ENCODE measurements around the gene CACNA2D2.

Gene CACNA2D2

GRCh38 chr3:50356553-50356952 is 146.9 kb downstream of the CACNA2D2 start:
- ATAC-seq (no peak), DNase-seq (ENCODE audit: low spot score in 2 of 2) (no peak)
- H3K36me3 Mint-ChIP-seq: peaks cover 63% of the 10 kb centered on the region
- peak overlapping the region; percentile 96 for H3K4me3 Mint-ChIP-seq
- peaks cover 63% of the 10 kb centered on the region for H3K4me1 Mint-ChIP-seq
- H3K27ac Mint-ChIP-seq: peak overlapping the region; percentile 97
- no peaks in the 10 kb centered on the region for H3K9me3 Mint-ChIP-seq

GRCh38 chr3:50355829-50356552 is 147.4 kb downstream of the CACNA2D2 start:
- no peaks in the 10 kb centered on the region for H3K9me3 Mint-ChIP-seq
- no peak for DNase-seq (ENCODE audit: low spot score in 2 of 2)
- ATAC-seq: no peak
- H3K4me1 Mint-ChIP-seq: peaks cover 69% of the 10 kb centered on the region
- H3K36me3 Mint-ChIP-seq: peaks cover 68% of the 10 kb centered on the region
- peak overlapping the region; percentile 71 for H3K27ac Mint-ChIP-seq
- H3K4me3 Mint-ChIP-seq: peak overlapping the region; percentile 96

GRCh38 chr3:50354850-50355249 is 148.6 kb downstream of the CACNA2D2 start:
- Mint-ChIP-seq H3K9me3 (no peaks in the 10 kb centered on the region), H3K4me1 (peaks cover 74% of the 10 kb centered on the region), H3K36me3 (peaks cover 80% of the 10 kb centered on the region), H3K27ac (peak overlapping the region; percentile 71), H3K4me3 (no peak overlapping the region)
- ATAC-seq: no peak
- DNase-seq (ENCODE audit: low spot score in 2 of 2): no peak

GRCh38 chr3:50354186-50354764 is 149.2 kb downstream of the CACNA2D2 start:
- Mint-ChIP-seq H3K9me3 (no peaks in the 10 kb centered on the region), H3K27ac (peak overlapping the region; percentile 2), H3K4me3 (no peak overlapping the region), H3K36me3 (peaks cover 81% of the 10 kb centered on the region), H3K4me1 (peaks cover 73% of the 10 kb centered on the region)
- DNase-seq (ENCODE audit: low spot score in 2 of 2) (no peak), ATAC-seq (no peak)

GRCh38 chr3:50353245-50354004 is 150.0 kb downstream of the CACNA2D2 start:
- H3K27ac Mint-ChIP-seq: peak overlapping the region; percentile 58
- H3K9me3 Mint-ChIP-seq: no peaks in the 10 kb centered on the region
- peaks cover 76% of the 10 kb centered on the region for H3K4me1 Mint-ChIP-seq
- H3K36me3 Mint-ChIP-seq: peaks cover 83% of the 10 kb centered on the region
- ATAC-seq (no peak), DNase-seq (ENCODE audit: low spot score in 2 of 2) (no peak)
- H3K4me3 Mint-ChIP-seq: no peak overlapping the region

- H3K36me3 Mint-ChIP-seq: peaks cover 83% of the 10 kb centered on the region
- peaks cover 76% of the 10 kb centered on the region for H3K4me1 Mint-ChIP-seq
- no peak for DNase-seq (ENCODE audit: low spot score in 2 of 2)
- no peak overlapping the region for H3K4me3 Mint-ChIP-seq
- H3K9me3 Mint-ChIP-seq: no peaks in the 10 kb centered on the region
- no peak for ATAC-seq
- H3K27ac Mint-ChIP-seq: peak overlapping the region; percentile 58
Observed at GRCh38 chr3:50352781-50353180, 150.7 kb downstream of the CACNA2D2 start.

GRCh38 chr3:50351323-50351697 is 152.1 kb downstream of the CACNA2D2 start:
- H3K4me1 Mint-ChIP-seq: peaks cover 72% of the 10 kb centered on the region
- H3K9me3 Mint-ChIP-seq: no peaks in the 10 kb centered on the region
- H3K36me3 Mint-ChIP-seq: peaks cover 87% of the 10 kb centered on the region
- peak overlapping the region; percentile 98 for H3K27ac Mint-ChIP-seq
- peak overlapping the region; percentile 99 for H3K4me3 Mint-ChIP-seq
- DNase-seq (ENCODE audit: low spot score in 2 of 2) (no peak), ATAC-seq (peak; percentile 22)

GRCh38 chr3:50350527-50351322 is 152.7 kb downstream of the CACNA2D2 start, which contains the start of the genes CYB561D2 and NPRL2:
Gene CYB561D2, plus strand, starts transcription at chr3:50350862. Its CDS starts 572 bp downstream, at chr3:50351434.
Gene NPRL2, minus strand, starts transcription at chr3:50350775. Its CDS starts 123 bp downstream, at chr3:50350652.
- peaks cover 87% of the 10 kb centered on the region for H3K36me3 Mint-ChIP-seq
- peak within 1 kb of the TSS; percentile 99 for H3K4me3 Mint-ChIP-seq
- H3K9me3 Mint-ChIP-seq: no peaks in the 10 kb centered on the region
- H3K27ac Mint-ChIP-seq: peak within 1 kb of the TSS; percentile 98
- DNase-seq (ENCODE audit: low spot score in 2 of 2) (peak; percentile 95 to 99), ATAC-seq (peak; percentile 92)
- peaks cover 72% of the 10 kb centered on the region for H3K4me1 Mint-ChIP-seq

GRCh38 chr3:50350213-50350526 is 153.3 kb downstream of the CACNA2D2 start:
- H3K9me3 Mint-ChIP-seq: no peaks in the 10 kb centered on the region
- ATAC-seq (no peak), DNase-seq (ENCODE audit: low spot score in 2 of 2) (no peak)
- H3K27ac Mint-ChIP-seq: peak overlapping the region; percentile 98
- H3K36me3 Mint-ChIP-seq: peaks cover 87% of the 10 kb centered on the region
- H3K4me1 Mint-ChIP-seq: peaks cover 72% of the 10 kb centered on the region
- peak overlapping the region; percentile 99 for H3K4me3 Mint-ChIP-seq

- peak; percentile 51 to 80 for DNase-seq (ENCODE audit: low spot score in 2 of 2)
- ATAC-seq: peak; percentile 5
- Mint-ChIP-seq H3K36me3 (peaks cover 59% of the 10 kb centered on the region), H3K4me1 (peaks cover 81% of the 10 kb centered on the region), H3K4me3 (no peak overlapping the region), H3K27ac (no peak overlapping the region), H3K9me3 (no peaks in the 10 kb centered on the region)
Observed at GRCh38 chr3:50347187-50347813, 156.1 kb downstream of the CACNA2D2 start.

GRCh38 chr3:50345586-50346234 is 157.7 kb downstream of the CACNA2D2 start, which contains the start of gene ZMYND10:
Gene ZMYND10, minus strand, starts transcription at chr3:50345732. Its CDS starts 153 bp downstream, at chr3:50345579.
- Mint-ChIP-seq H3K36me3 (peaks cover 48% of the 10 kb centered on the region), H3K9me3 (no peaks in the 10 kb centered on the region), H3K4me1 (peaks cover 76% of the 10 kb centered on the region), H3K4me3 (peak within 1 kb of the TSS; percentile 68), H3K27ac (no peak within 1 kb of the TSS)
- ATAC-seq (peak; percentile 8), DNase-seq (ENCODE audit: low spot score in 2 of 2) (peak; percentile 64 to 84)

- Mint-ChIP-seq H3K9me3 (no peaks in the 10 kb centered on the region), H3K4me3 (peak overlapping the region; percentile 68), H3K27ac (no peak overlapping the region), H3K4me1 (peaks cover 70% of the 10 kb centered on the region), H3K36me3 (peaks cover 42% of the 10 kb centered on the region)
- ATAC-seq (no peak), DNase-seq (ENCODE audit: low spot score in 2 of 2) (peak in 1 of 2 donors; percentile 58)
Observed at GRCh38 chr3:50345008-50345407, 158.4 kb downstream of the CACNA2D2 start.

- Mint-ChIP-seq H3K36me3 (peaks cover 42% of the 10 kb centered on the region), H3K4me3 (no peak overlapping the region), H3K4me1 (peaks cover 67% of the 10 kb centered on the region), H3K9me3 (no peaks in the 10 kb centered on the region), H3K27ac (peak overlapping the region; percentile 52)
- DNase-seq (ENCODE audit: low spot score in 2 of 2): no peak
- no peak for ATAC-seq
Observed at GRCh38 chr3:50342813-50343633, 160.4 kb downstream of the CACNA2D2 start.

Data from stimulated activated effector memory CD8-positive, alpha-beta T cell treated with anti-CD3 and anti-CD28 coated beads, Interleukin-12 subunit alpha, Interleukin-12 subunit beta, amount 100 ng/mL, for 72 hours (primary cell).